Karpas-422 (cell line): ENCODE measurements around the gene DIRAS1. TPM values are rescaled to one million over a fixed set of nuclear protein-coding genes. Genes with fewer than 3 reads are reported as not detected.

Source experiments
- DNase-seq: peaks from one replicate; pipeline ENCODE4 v3.0.0-alpha.2; 2015
- H2AFZ ChIP-seq: fragments of 200-600 bp; sonication (generic); 2 replicates; pipeline ENCODE4 v1.6.1; 2014; ENCODE audit warnings: antibody characterized with exemption, low read length, mixed read lengths
- H3K27ac ChIP-seq: fragments of 200-600 bp; sonication (generic); 2 replicates; pipeline ENCODE4 v1.5.1; 2014; ENCODE audit warnings: mild to moderate bottlenecking, low read length, moderate library complexity
- H3K27me3 ChIP-seq: fragments of 200-600 bp; sonication (generic); 2 replicates; pipeline ENCODE4 v1.6.1; 2014; ENCODE audit warnings: low read length, mixed read lengths
- H3K36me3 ChIP-seq: fragments of 200-600 bp; sonication (generic); 2 replicates; pipeline ENCODE4 v1.6.1; 2014; ENCODE audit warnings: low read length, mixed read lengths; ENCODE audit not compliant: insufficient read depth
- H3K4me1 ChIP-seq: fragments of 200-600 bp; sonication (generic); 2 replicates; pipeline ENCODE4 v1.6.1; 2014; ENCODE audit warnings: mild to moderate bottlenecking, low read length, mixed read lengths
- H3K4me2 ChIP-seq: fragments of 200-600 bp; sonication (generic); 2 replicates; pipeline ENCODE4 v1.6.1; 2014; ENCODE audit warnings: low read length, low read depth, mild to moderate bottlenecking; ENCODE audit not compliant: poor library complexity, severe bottlenecking
- H3K4me3 ChIP-seq: fragments of 200-600 bp; sonication (generic); 2 replicates; pipeline ENCODE4 v1.5.1; 2014; ENCODE audit warnings: mild to moderate bottlenecking, antibody characterized with exemption, low read length, mixed read lengths
- H3K79me2 ChIP-seq: fragments of 200-600 bp; sonication (generic); 2 replicates; pipeline ENCODE4 v1.6.1; 2014; ENCODE audit warnings: mild to moderate bottlenecking, low read length, mixed read lengths
- H3K9ac ChIP-seq: fragments of 200-600 bp; sonication (generic); 2 replicates; pipeline ENCODE4 v1.6.0; 2014; ENCODE audit warnings: low read length
- H3K9me2 ChIP-seq: fragments of 200-600 bp; sonication (generic), shearing (Covaris generic); replicated peaks from 2 replicates; pipeline ENCODE4 v1.6.0; 2014; ENCODE audit warnings: mild to moderate bottlenecking, low read length, moderate library complexity; ENCODE audit not compliant: insufficient read depth
- H3K9me3 ChIP-seq: fragments of 300-700, 200-600 bp; sonication (generic); 2 replicates; pipeline ENCODE4 v1.6.1; 2014; ENCODE audit warnings: low read length, mixed read lengths
- H4K20me1 ChIP-seq: fragments of 200-600 bp; sonication (generic); 2 replicates; pipeline ENCODE4 v1.6.1; 2014; ENCODE audit warnings: mild to moderate bottlenecking, antibody characterized with exemption, low read length, low read depth; ENCODE audit not compliant: insufficient read depth
- total RNA-seq: library from RNA; depleted of rRNA; stranded (reverse); fragments of >200 nt; shearing (Covaris generic); gene quantifications from 2 replicates; pipeline ENCODE4 v1.2.3, GENCODE V29; 2014; ENCODE audit warnings: low replicate concordance

Gene DIRAS1
- total RNA-seq, 1 experiment from 2014 or later: not detected

- Histone ChIP-seq H3K9me2 (no peaks in the 10 kb centered on the region), H3K4me1 (no peaks in the 10 kb centered on the region), H3K79me2 (no peaks in the 10 kb centered on the region), H3K4me3 (no peak overlapping the region), H3K9me3 (peaks cover 8% of the 10 kb centered on the region), H3K4me2 (no peak overlapping the region), H3K36me3 (no peaks in the 10 kb centered on the region), H3K27me3 (no peaks in the 10 kb centered on the region), H3K27ac (no peak overlapping the region), H3K9ac (no peak overlapping the region), H2AFZ (no peak overlapping the region), H4K20me1 (no peaks in the 10 kb centered on the region)
- no peak for DNase-seq
Measured at GRCh38 chr19:2719920-2720776, 1.0 kb downstream of the DIRAS1 start.

- Histone ChIP-seq H3K36me3 (no peaks in the 10 kb centered on the region), H3K27me3 (no peaks in the 10 kb centered on the region), H3K27ac (no peak overlapping the region), H4K20me1 (no peaks in the 10 kb centered on the region), H3K4me3 (no peak overlapping the region), H3K4me1 (no peaks in the 10 kb centered on the region), H3K9ac (no peak overlapping the region), H3K9me2 (no peaks in the 10 kb centered on the region), H3K4me2 (no peak overlapping the region), H2AFZ (no peak overlapping the region), H3K79me2 (no peaks in the 10 kb centered on the region), H3K9me3 (peaks cover 10% of the 10 kb centered on the region)
- DNase-seq: no peak
Measured at GRCh38 chr19:2719232-2719735, 1.9 kb downstream of the DIRAS1 start.

DNA sequence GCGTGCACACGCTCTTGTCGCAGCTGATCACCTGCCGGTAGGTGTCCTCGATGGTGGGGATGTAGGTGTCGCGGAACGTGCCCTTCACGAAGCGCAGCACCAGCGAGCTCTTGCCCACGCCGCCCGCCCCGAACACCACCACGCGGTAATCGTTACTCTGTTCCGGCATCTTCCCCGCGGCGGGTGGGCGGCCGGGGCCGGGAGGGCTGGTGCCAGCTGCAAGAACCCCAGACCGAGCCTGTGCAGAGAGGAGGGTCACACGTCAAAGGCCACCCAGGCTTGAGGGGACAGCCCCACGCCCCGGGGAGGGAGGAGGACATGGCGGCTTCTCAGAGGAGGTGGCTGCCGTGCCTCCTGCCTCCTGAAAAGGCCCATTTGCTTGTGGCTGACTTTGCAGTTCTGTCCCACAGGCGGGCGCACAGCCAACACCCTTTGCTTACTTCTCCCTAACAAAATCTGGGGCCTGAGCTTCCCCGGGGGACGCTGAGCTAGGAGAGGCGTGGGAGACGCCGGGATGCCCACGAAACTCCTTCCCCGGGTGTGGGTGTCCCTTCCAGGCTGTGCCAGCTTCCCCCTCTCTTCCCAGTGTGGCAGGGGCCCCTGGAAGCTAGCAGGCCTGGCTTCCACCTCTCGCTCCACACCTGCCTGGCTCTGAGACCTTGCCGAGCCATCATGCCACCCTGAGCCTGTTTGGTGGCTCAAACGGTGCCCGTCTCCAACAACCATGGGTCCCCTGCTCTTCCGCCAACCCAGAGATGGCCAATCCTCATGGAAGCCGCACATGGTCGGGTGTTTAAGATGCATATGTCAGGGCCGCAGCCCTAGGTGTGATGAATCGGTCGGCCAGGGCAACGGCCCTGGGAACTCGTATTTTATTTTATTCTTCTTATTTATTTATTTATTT is 3.3 kb downstream of the DIRAS1 start:
- DNase-seq: no peak
- Histone ChIP-seq H3K9me2 (no peaks in the 10 kb centered on the region), H3K4me1 (no peaks in the 10 kb centered on the region), H3K4me2 (no peak overlapping the region), H3K27ac (no peak overlapping the region), H3K79me2 (no peaks in the 10 kb centered on the region), H3K4me3 (no peak overlapping the region), H3K27me3 (no peaks in the 10 kb centered on the region), H3K9me3 (peaks cover 10% of the 10 kb centered on the region), H4K20me1 (no peaks in the 10 kb centered on the region), H3K36me3 (no peaks in the 10 kb centered on the region), H2AFZ (no peak overlapping the region), H3K9ac (no peak overlapping the region)

GRCh38 chr19:2716722-2717637 is 4.2 kb downstream of the DIRAS1 start:
- Histone ChIP-seq H3K4me3 (no peak overlapping the region), H3K4me2 (no peak overlapping the region), H3K27me3 (no peaks in the 10 kb centered on the region), H3K9me2 (no peaks in the 10 kb centered on the region), H3K4me1 (no peaks in the 10 kb centered on the region), H2AFZ (no peak overlapping the region), H3K79me2 (no peaks in the 10 kb centered on the region), H3K9ac (no peak overlapping the region), H4K20me1 (no peaks in the 10 kb centered on the region), H3K9me3 (peaks cover 10% of the 10 kb centered on the region), H3K36me3 (no peaks in the 10 kb centered on the region), H3K27ac (no peak overlapping the region)
- no peak for DNase-seq

DNA sequence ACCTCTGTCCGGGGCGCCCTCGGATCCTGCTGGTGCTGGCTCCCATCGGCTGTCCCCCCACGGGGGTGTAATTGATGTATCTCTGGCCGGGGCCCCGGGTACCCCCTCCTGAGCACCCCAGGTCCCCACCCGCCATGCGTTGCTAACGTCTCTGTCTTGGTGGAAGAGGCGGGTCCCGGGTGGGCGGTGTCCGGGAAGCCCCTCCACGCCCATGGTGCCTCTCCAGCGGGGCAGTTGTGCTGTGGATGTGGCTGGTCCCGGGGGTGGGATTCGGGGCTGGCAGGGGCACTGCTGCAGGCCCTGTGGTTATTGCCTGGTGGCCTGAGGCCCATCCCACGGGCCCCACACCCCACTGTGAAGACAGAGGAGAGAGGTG is 4.9 kb downstream of the DIRAS1 start:
- no peak for DNase-seq
- H3K4me2 ChIP-seq: no peak overlapping the region
- H3K4me1 ChIP-seq: peaks cover 1% of the 10 kb centered on the region; the same call in 1 of the 2 replicates
- no peak overlapping the region for H2AFZ ChIP-seq
- no peak overlapping the region for H3K9ac ChIP-seq
- H3K4me3 ChIP-seq: no peak overlapping the region
- no peaks in the 10 kb centered on the region for H3K79me2 ChIP-seq
- no peaks in the 10 kb centered on the region for H4K20me1 ChIP-seq
- no peaks in the 10 kb centered on the region for H3K9me2 ChIP-seq
- H3K9me3 ChIP-seq: peaks cover 10% of the 10 kb centered on the region
- no peaks in the 10 kb centered on the region for H3K27me3 ChIP-seq
- H3K27ac ChIP-seq: no peak overlapping the region
- H3K36me3 ChIP-seq: no peaks in the 10 kb centered on the region

DNA sequence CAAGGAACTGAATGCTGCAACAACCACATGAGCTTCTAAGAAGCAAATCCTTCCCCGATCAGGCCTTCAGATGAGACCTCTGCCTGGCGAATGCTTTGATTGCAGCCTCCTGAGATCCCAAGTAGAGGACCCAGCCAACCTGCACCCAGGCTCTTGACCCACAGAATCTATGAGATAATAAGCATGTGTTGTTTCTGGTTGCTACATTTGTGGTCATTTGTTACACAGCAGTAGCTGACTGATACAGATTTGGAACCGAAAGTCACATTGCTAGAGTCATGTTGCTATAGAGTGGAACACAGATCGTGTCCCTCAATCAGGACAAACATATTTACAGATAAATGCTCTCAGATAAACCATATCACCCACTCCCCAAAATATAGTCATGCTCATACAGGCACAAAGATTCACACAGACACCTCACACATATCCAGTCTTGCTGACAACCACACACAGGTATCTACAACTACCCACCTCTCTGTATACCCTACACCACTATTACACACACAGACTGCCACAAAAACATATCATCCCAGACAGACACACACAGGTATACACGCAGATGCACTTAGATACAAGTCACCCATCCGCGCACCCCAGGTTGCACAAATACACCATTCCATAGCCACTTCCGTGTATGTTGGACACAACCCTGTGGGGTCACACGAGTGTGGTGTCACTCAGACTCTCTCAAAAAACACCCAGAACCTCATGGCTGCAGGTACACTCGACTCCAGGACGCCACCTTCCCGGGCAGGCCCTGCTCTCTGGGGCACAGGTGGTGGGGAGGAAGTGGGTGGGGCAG is 5.5 kb downstream of the DIRAS1 start:
- no peak overlapping the region for H3K27ac ChIP-seq
- H3K79me2 ChIP-seq: no peaks in the 10 kb centered on the region
- H4K20me1 ChIP-seq: no peaks in the 10 kb centered on the region
- H3K36me3 ChIP-seq: no peaks in the 10 kb centered on the region
- peaks cover 7% of the 10 kb centered on the region for H3K4me1 ChIP-seq
- H2AFZ ChIP-seq: no peak overlapping the region
- no peak overlapping the region for H3K4me2 ChIP-seq
- peaks cover 10% of the 10 kb centered on the region for H3K9me3 ChIP-seq
- H3K27me3 ChIP-seq: no peaks in the 10 kb centered on the region
- H3K9me2 ChIP-seq: no peaks in the 10 kb centered on the region
- DNase-seq: no peak
- no peak overlapping the region for H3K9ac ChIP-seq
- no peak overlapping the region for H3K4me3 ChIP-seq

DNA sequence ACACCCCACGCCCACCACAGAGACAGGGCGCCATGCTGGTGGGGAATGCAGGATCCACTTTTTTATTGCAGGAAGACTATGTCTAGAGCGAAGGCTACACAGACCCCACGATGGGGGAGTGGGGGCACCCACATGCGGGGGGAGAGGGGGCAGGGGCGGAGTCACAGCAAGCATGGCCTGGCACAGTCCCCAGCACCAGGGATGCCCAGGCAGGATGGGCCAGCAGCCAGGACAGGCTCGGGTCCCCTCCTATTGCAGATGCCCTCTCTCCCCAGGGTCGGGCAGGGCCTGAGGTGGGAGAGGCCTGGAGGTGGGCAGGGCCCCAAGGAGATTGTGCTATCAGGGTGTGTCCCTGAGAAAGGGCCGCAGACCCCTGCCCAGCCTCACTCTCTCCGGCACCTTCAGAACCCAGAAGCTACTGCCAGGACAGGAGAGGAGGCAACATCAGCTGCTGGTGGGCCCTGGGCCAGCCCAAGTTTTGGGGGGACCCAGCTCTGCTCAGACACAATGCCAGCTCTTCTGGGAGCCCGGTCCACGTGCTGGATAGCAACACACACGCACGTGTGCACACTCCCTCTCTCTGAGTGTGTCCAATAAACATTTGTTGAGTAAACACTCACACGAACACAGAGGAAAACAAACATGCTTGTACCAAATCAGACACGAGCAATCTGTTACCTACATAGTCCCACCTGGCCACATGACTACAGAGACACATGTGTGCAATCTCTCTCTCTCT is 6.5 kb downstream of the DIRAS1 start:
- no peak overlapping the region for H3K4me2 ChIP-seq
- no peaks in the 10 kb centered on the region for H4K20me1 ChIP-seq
- H3K4me1 ChIP-seq: peaks cover 12% of the 10 kb centered on the region
- no peaks in the 10 kb centered on the region for H3K36me3 ChIP-seq
- H2AFZ ChIP-seq: no peak overlapping the region
- no peaks in the 10 kb centered on the region for H3K27me3 ChIP-seq
- no peak overlapping the region for H3K27ac ChIP-seq
- H3K9me3 ChIP-seq: peaks cover 10% of the 10 kb centered on the region
- no peaks in the 10 kb centered on the region for H3K79me2 ChIP-seq
- no peak overlapping the region for H3K9ac ChIP-seq
- DNase-seq: no peak
- no peaks in the 10 kb centered on the region for H3K9me2 ChIP-seq
- H3K4me3 ChIP-seq: no peak overlapping the region
